ENCODE data around the gene CNIH4.

The CNIH4 gene

GRCh38 chr1:224339442-224340033 lies 17.1 kb upstream of the CNIH4 start:
- TF ChIP-seq CTCF (IDR thresholded peaks at IDR 0.05): no peak

GRCh38 chr1:224343679-224344078 lies 13.0 kb upstream of the CNIH4 start:
- TF ChIP-seq CTCF (IDR thresholded peaks at IDR 0.05): no peak

- no peak for TF ChIP-seq CTCF (IDR thresholded peaks at IDR 0.05)
These were observed 8.5 kb upstream of the CNIH4 start for GRCh38 chr1:224348137-224348536.

DNA sequence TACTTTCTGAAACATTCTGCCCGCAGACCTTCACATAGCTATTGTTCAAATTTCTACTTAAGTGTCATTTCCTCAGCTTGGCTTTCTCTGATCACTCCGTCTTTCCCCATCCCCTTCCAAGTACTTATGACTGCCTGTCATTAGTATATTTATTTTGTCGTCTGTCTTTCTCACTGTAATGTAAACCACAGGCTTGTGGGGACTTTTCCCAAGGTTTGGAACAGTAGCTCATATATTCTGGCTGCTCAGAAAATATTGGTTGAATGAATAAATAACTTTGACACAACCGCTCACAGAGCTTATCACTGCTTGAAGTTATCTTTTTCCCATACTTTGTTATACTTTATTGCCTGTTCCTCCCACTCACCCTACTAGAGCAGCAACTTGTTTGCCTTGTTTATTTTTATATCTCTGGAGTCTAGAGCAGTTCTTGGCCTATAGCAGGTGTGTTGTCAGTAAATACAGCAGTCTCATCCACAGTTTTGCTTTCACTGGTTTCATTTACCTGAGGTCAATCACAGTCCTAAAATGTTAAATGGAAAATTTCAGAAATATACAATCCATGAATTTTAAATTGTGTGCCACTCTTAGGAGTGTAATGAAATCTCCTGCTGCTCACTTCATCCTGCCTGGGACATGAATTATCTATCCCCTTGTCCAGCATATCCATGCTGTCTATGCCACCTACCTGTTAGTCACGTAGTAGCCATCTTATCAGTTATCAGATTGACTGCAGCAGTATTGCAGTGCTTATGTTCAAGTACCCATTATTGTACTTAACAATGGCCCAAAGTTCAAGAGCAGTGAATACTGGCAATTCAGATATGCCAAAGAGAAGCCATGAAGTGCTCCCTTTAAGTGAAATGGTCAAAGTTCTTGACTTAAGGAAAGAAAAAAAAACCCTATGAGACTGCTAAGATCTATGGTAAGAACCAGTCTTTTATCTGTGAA lies 2.4 kb upstream of the CNIH4 start:
- no peak for TF ChIP-seq CTCF (IDR thresholded peaks at IDR 0.05)

DNA sequence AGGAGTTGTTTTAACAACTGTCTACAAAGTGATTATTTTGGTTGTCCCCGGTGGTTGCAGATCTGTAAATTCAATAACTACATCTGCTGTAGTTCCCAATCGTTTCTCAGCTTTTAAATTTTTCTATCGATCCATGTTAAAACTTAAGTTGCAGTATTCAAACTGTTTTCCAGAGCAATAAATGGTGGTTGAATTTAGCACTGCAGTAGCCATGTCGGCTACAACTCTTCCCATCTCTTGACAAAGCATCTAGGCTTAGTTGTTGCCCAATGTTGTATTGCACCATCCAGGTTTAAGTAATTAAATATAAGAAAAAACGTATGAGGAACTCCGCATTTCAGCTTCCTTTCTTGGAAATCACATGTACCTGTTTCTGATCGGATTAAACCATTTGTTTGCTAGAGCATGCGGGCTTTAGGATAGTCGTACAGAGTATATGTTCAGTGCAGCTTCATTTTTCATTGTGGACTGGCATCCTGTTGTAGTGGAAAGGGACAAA lies 996 bp downstream of the CNIH4 start:
- TF ChIP-seq CTCF (IDR thresholded peaks at IDR 0.05): no peak

DNA sequence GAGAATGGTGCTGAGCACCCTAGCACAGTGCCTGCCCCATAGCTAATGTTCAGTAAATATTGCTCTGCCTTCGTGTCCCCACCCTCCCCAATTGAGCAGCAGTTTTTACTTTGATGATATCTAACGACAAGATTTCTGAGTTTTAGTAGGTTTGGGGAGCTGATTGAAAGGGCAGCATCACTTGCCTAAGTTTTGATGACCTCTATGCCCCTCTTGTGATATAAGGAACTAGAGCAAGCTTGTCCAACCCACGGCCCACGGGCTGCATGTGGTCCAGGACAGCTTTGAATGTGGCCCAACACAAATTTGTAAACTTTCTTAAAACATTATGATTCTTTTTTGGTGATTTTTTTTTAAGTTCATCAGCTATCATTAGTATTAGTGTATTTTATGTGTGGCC lies 1.6 kb downstream of the CNIH4 start:
- no peak for TF ChIP-seq CTCF (IDR thresholded peaks at IDR 0.05)

- no peak for TF ChIP-seq CTCF (IDR thresholded peaks at IDR 0.05)
These were observed 2.5 kb downstream of the CNIH4 start for GRCh38 chr1:224359207-224359606.

All from LNCAP (cell line).